GM23338 (cell line): ENCODE data around the gene FUT7.

Experiments
- EZH2phosphoT487 ChIP-seq: fragments of 200-600 bp; sonication (generic); IDR thresholded peaks from one replicate; pipeline ENCODE4 v1.8.1; 2018; ENCODE audit warnings: antibody characterized with exemption; ENCODE audit not compliant: unreplicated experiment
- TF ChIP-seq, protein P1 (sequence below), 2 experiments: fragments of 200-600 bp in 1 of 2; sonication (generic) in 1 of 2; conservative IDR thresholded peaks; 2 replicates each; pipeline versions ENCODE4 v1.5.1 to v1.6.1; 2016 to 2017; ENCODE audit warnings: antibody characterized with exemption in 2 of 2, low read depth in 2 of 2, mild to moderate bottlenecking in 2 of 2, moderate library complexity in 1 of 2

- TF ChIP-seq, protein P1, sequence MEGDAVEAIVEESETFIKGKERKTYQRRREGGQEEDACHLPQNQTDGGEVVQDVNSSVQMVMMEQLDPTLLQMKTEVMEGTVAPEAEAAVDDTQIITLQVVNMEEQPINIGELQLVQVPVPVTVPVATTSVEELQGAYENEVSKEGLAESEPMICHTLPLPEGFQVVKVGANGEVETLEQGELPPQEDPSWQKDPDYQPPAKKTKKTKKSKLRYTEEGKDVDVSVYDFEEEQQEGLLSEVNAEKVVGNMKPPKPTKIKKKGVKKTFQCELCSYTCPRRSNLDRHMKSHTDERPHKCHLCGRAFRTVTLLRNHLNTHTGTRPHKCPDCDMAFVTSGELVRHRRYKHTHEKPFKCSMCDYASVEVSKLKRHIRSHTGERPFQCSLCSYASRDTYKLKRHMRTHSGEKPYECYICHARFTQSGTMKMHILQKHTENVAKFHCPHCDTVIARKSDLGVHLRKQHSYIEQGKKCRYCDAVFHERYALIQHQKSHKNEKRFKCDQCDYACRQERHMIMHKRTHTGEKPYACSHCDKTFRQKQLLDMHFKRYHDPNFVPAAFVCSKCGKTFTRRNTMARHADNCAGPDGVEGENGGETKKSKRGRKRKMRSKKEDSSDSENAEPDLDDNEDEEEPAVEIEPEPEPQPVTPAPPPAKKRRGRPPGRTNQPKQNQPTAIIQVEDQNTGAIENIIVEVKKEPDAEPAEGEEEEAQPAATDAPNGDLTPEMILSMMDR (conservative IDR thresholded peaks at IDR 0.05; ENCODE audit: low read depth in 2 of 2): no peak
- no peak for TF ChIP-seq EZH2phosphoT487
These were observed 35.3 kb downstream of the FUT7 start, which contains the start of gene CLIC3 for GRCh38 chr9:136996361-136997292.
